ENCODE measurements around the gene TNPO2. TPM values are rescaled to one million over a fixed set of nuclear protein-coding genes. Genes with fewer than 3 reads are reported as not detected.
A peak's percentile ranks its signal among the peaks of the same experiment; 100 is the strongest.
"Not testable (repeated sequence)": the region's sequence is repeated elsewhere in the genome, so short reads cannot be mapped to it uniquely, and the experiment has no call there.

The TNPO2 gene
- total RNA-seq, 1 donor from 2014 or later = 70.6 TPM

DNA sequence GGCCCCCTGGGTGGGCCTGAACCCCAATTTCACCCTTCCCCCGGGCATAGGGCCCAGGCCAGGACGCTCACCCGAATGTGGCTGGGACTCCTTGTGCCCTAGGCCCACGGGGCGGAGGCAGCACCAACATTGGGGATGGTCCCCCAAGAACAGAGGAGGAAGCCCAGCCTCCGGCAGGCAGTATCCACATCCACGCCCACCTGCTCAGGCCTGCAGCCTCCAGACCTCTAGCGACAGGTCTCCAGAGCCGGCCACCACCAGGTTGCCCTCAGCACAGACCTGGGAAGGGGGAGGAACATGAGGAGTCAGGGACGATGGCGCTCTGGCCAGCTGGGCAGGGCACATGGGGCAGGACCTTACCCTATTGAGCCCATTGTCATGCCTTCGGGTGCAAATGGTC, 34.7 kb downstream of the TNPO2 start:
- intact Hi-C loops (cut with DNase I) = no loop called here
- no peak for DNase-seq (ENCODE audit: low spot score)
- no peak for ATAC-seq

DNA sequence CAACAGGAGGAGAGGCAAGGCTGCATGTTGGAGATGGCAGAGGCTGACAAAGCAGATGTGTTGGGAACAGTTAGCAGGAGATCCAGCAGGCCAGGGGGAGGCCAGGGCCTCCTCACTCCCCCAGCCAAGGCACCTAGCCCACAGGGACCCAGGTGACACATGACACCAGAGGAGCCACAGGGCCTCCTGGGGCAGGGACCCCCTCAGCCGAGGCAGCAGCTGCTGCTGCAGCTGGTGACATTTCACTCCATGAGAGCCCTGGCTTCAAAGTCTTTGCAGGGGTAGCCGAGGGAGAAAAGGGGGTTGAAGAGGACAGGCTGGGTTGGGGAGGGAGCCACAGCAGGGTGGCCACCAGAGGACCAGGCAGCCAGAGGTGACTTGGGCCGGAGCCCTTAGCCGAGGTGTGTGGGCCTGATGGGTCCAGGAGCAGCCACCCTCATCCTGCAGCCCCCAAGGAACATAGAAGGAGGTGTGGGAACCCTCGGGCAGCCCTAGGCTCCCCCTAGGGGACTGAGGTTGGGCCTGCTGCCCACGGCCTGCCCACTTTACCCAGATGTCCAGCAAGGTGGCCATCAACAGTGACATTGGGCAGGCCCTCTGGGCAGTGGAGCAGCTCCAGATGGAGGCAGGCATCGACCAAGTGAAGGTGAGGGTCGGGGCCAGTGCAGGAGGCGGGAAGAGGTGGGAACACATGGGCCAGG, 36.1 kb downstream of the TNPO2 start, which contains the start of gene GNG14:
TSS of gene GNG14 (plus strand) at position 503 of the 701 bp plus-strand sequence. CDS start at position 554, 51 bp downstream.
- ATAC-seq = no peak
- intact Hi-C loops (cut with DNase I) = no loop called here

GRCh38 chr19:12685831-12686230, 37.9 kb downstream of the TNPO2 start:
- intact Hi-C loops (cut with DNase I) = no loop called here
- DNase-seq (ENCODE audit: low spot score) = no peak
- ATAC-seq = no peak

More for the DNA sequence above, 36.1 kb downstream of the TNPO2 start, which contains the start of gene GNG14:
- DNase-seq (ENCODE audit: low spot score) = peak; percentile 57

DNA sequence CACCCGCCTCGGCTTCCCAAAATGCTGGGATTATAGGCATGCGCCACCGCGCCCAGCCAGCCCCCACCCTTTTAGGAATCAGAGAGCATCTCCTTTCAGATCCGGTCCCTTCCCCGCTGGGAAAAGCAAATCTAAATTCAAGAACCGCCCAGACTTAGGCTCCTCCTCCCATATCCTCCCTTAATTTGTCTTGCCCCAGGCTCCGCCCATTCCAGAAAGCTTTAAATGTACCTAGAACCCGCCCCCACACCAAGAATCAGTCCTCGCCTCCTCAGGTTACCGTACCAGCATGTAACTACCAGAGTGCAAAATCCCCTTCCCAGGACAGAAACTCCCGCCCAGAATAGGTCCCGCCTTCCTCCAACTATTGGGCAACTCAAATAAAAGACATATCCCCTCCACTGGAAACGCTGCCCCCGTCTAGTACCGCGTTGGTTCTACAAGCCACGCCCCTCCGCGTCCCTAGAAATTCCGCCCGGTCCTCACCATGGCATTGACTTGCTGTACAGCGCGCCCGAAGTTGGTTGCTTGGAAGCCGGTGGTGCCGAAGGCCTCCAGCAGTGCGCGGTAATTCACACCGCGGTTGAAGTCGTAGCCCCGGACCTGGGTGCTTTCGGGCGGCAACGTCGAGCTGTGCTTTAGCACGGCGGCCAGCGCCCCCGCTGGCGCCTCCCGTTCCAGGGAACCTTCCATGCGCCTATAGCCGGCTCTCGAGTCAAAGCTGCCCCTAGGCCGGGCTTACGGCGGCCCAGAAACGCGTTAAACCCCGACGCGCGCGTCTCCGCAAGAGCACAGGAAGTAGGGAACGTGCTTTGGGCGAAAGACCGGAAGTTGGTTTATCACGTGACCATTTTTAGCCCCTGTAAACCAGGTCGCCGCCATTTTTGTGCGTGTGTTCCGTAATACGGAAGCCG, 42.4 kb downstream of the TNPO2 start, which contains the start of gene DHPS:
TSS of gene DHPS (minus strand) at position 807 of the 914 bp plus-strand sequence. CDS start at position 693, 114 bp downstream.
- DNase-seq (ENCODE audit: low spot score) (peak; percentile 94), ATAC-seq (peak; percentile 96)
- intact Hi-C loops (cut with DNase I) = no loop called here

DNA sequence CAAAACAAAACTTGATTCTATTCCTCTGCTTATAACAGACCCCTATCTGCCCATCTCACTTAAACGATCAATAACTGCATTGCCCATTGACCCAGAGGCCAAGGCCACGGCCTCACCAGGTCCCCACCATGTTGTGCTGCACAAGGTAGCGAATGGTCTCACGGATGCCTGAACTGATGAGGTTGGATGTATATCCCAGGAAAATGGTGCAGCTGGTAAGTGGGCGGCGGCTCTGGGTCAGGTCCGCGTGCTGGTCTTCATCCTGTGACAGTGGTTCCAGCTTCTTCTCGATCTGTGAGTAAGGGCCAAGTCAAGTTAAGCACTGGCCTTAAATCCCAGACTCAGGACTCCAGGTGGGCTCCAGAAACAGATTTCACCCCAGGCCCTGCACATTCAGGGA, 43.7 kb downstream of the TNPO2 start:
- no peak for ATAC-seq
- intact Hi-C loops (cut with DNase I) = no loop called here
- DNase-seq (ENCODE audit: low spot score) = no peak

DNA sequence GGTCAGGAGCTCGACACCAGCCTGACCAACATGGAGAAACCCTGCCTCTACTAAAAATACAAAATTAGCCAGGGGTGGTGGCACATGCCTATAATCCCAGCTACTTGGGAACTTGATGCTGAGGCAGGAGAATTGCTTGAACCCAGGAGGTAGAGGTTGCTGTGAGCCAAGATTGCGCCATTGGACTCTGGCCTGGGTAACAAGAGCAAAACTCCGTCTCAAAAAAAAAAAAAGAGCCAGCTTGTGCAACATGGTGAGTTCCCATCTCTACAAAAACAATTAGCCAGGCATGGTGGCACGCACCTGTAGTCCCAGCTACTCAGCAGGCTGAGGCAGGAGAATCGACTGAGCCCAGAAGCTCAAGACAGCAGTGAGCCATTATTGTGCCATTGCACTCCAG, 45.7 kb downstream of the TNPO2 start:
- intact Hi-C loops (cut with DNase I); DNase-seq (ENCODE audit: low spot score); ATAC-seq: not testable (repeated sequence)

GRCh38 chr19:12676928-12677327, 46.8 kb downstream of the TNPO2 start:
- ATAC-seq (no peak), DNase-seq (ENCODE audit: low spot score) (no peak)
- intact Hi-C loops (cut with DNase I) = no loop called here

- peak; percentile 88 for DNase-seq (ENCODE audit: low spot score)
- intact Hi-C loops (cut with DNase I) = no loop called here
Measured at GRCh38 chr19:12676384-12676792, 47.3 kb downstream of the TNPO2 start.

DNA sequence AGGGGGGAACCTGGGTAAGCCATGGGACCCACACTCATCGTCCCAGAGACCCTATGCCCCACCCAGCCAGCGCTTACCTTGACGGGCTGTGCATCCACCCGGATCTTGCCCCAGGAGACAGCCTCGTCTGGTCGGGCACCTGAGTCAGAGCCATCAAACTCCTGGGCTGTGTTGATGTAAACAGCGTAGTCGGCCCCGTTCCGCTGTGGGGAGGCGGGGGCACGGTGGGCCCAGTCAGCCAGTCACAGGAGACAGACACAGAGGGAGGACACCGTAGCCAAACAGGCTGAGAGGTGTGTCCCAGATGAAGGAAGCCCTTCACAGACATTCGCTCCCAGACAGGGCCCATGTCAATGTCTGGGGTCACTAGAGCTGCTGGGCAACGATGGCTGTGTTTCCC, 47.8 kb downstream of the TNPO2 start:
- intact Hi-C loops (cut with DNase I) = no loop called here
- ATAC-seq = no peak
- no peak for DNase-seq (ENCODE audit: low spot score)

More at GRCh38 chr19:12676384-12676792, 47.3 kb downstream of the TNPO2 start:
- peak; percentile 47 for ATAC-seq

- no peak for DNase-seq (ENCODE audit: low spot score)
Measured at GRCh38 chr19:12675399-12675798, 48.3 kb downstream of the TNPO2 start.

DNA sequence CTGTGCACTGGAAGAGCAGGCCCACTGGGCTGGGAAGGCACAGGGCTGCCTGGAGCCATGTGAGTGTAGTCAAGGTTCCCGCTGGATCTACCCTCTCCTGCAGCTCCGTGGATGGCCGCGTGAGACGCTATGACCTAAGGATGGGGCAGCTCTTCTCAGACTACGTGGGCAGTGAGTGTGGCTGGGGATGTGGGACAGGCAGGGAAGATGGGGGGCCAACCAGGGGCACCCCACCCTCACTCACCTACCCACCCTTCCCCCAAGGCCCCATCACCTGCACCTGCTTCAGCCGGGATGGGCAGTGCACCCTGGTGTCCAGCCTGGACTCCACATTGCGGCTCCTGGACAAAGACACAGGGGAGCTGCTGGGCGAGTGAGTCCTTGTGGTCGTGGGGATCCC, 51.0 kb downstream of the TNPO2 start:
- ATAC-seq (no peak), DNase-seq (ENCODE audit: low spot score) (no peak)
- intact Hi-C loops (cut with DNase I) = no loop called here

More at GRCh38 chr19:12675399-12675798, 48.3 kb downstream of the TNPO2 start:
- ATAC-seq = no peak
- intact Hi-C loops (cut with DNase I) = no loop called here

DNA sequence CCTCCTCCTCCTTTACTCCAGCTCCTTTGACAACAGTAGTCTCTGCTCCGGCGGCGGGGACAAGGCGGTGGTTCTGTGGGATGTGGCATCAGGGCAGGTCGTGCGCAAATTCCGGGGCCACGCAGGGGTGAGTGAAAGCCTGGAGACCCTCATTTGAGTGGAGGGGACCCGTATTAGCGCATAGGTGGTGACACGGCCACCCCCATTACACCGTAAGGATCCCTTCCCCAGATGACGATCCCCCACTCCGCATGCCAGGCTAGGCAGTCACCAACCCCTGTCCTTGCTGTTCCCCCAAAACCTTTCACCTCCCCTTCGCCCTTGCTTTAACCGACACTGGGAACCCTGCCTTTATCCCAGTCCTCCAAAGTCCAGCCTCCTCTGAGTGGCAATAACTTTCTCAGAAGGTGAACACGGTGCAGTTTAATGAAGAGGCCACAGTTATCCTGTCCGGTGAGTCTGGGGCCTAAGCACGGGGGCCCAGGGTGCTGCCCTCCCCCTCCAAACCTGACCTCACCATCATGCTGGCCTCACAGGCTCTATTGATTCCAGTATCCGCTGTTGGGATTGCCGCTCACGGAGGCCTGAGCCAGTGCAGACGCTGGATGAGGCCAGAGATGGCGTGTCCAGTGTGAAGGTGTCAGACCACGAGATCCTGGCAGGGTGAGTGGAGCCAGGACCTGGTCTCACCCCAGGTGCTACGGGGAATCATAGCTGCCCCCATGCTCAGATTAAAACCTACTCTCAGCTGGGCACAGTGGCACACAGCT, 53.4 kb downstream of the TNPO2 start:
- intact Hi-C loops (cut with DNase I) = no loop called here
- ATAC-seq = no peak
- no peak for DNase-seq (ENCODE audit: low spot score)

DNA sequence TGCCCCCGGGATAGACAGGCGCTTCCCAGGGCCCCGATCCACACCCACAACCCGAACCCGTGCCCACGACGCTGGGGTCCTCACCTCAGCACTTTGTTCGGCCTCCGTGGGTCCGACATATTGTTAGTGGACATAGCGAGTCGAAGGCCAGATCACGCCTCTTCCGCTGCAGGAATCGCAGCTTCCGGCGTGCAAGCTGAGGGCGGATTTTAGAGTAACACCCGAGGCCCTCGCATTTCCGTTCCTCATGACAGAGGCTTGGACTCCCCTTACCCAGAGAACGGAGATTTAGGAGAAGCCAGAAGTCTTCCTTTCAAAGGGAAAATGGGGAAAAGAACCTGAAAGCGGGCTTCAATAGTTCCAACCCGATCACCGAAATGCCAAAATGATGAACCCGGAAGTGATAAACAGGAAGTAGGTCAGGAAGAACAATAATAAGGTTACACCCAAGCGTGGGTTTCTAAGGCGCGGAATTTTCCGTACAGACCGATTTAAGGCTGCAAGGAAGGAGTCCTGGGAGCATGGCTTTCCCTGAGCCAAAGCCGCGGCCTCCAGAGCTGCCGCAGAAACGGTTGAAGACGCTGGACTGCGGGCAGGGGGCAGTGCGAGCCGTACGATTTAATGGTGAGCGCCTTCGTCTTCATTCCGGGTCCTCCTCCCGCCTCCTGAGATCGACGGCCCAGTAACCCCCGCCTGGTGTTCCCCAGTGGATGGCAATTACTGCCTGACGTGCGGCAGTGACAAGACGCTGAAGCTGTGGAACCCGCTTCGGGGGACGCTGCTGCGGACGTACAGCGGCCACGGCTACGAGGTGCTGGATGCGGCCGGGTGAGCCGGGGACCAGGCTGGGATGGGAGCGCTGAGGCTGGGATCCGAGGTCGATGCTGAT, 54.2 kb downstream of the TNPO2 start:
- peak; percentile 82 for ATAC-seq
- intact Hi-C loops (cut with DNase I) = no loop called here
- peak; percentile 88 for DNase-seq (ENCODE audit: low spot score)

DNA sequence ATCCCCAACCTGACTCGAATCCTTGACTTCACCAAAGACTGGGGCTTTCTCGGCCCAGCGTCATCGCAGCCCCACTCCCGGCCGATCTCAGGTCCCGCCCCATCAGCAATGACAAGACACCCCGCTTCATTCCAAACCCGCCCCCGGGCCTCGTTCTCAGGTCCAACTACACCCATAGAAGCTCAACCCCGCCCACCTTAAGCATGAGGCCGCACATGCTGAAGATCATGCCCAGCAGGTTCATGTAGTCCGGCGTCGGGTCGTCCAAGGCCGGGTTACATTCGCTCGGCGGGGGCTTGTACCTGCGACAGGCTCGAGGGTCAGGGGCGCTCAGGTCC, 54.8 kb downstream of the TNPO2 start:
- intact Hi-C loops (cut with DNase I) = no loop called here
- ATAC-seq (peak; percentile 25), DNase-seq (ENCODE audit: low spot score) (peak; percentile 81)

DNA sequence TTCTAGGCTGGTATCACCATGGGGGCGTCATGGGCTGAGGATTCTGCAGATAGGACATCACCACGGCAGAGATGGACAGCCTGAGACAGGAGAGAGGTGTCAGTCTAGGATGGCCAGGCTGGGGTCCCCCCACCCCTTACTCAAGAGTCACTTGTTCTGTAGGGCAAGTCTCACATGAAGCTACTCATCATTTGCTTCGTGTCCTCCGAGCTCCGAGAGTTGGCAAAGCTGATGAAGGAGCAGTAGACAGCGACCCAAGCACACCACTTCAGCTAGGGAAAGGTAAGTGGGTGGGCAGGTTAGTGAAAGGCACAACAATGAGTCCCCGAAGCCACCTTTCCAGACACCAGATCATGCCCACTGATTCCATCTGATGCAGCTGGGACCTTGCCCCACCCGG, 55.4 kb downstream of the TNPO2 start:
- DNase-seq (ENCODE audit: low spot score) (no peak), ATAC-seq (no peak)
- intact Hi-C loops (cut with DNase I) = no loop called here

GRCh38 chr19:12667731-12668302, 55.9 kb downstream of the TNPO2 start:
- no peak for DNase-seq (ENCODE audit: low spot score)
- ATAC-seq = no peak

DNA sequence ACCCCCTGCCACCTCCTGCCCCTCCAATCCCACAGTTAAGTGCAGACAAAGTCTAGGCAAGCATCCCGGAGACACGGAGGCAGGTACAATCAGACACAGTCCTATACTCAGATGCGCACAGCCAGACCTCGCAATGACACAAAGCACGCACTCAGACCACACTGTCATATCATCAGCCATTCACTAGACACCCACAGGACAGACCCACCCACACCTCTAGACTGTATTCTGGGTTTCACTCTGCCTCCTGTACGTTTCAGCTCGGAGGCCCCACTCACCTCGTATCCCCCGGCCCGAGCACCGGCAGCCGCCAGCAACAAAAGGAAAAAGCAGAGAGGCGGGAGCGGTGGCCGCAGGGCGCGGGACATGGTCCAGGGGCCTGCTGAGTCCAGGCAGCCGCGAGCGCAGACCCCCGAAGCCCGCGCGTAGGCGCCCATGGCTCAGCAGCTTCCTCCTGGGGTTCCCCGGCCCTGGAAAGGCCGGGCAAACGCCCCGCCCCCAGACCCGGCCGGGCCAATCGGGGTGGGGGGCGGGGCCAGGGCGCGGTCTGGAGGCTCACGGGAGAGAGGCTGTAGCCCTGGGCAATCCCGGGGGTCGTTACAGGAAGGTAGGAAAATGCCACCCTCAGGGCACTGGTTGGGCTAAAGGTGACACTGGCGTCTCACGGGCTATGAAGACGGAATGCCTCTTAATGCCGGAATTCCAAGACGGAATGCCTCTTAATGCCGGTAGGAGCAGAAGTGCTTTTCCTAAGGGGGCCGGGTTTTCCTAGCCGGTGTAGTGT, 57.3 kb downstream of the TNPO2 start, which contains the start of the genes MAN2B1 and WDR83:
TSS of gene MAN2B1 (minus strand) at position 478 of the 784 bp plus-strand sequence. CDS start at position 437, 41 bp downstream.
TSS of gene WDR83 (plus strand) at position 543 of the 784 bp plus-strand sequence. CDS start 2,984 bp downstream, outside the sequence.
- ATAC-seq (peak; percentile 86), DNase-seq (ENCODE audit: low spot score) (peak; percentile 82)
- intact Hi-C loops (cut with DNase I) = no loop called here

More at GRCh38 chr19:12667731-12668302, 55.9 kb downstream of the TNPO2 start:
- intact Hi-C loops (cut with DNase I) = no loop called here
